OCI-LY7 (cell line): ENCODE measurements around the gene DDAH2.

Source experiments
- CTCF ChIP-seq: fragments of 200-600 bp; sonication (generic); conservative IDR thresholded peaks from 2 replicates; pipeline ENCODE4 v1.5.1; 2014; ENCODE audit warnings: mild to moderate bottlenecking, antibody characterized with exemption, low read length, moderate library complexity, mixed read lengths
- EZH2phosphoT487 ChIP-seq: fragments of 200-600 bp; sonication (generic); IDR thresholded peaks from 2 replicates; pipeline ENCODE4 v1.6.1; 2018; ENCODE audit warnings: low read depth, borderline replicate concordance, mild to moderate bottlenecking, mixed run types, antibody characterized with exemption, low read length, moderate library complexity, mixed read lengths

- TF ChIP-seq CTCF (no peak), EZH2phosphoT487 (no peak)
Measured at GRCh38 chr6:31719001-31719400, 10.1 kb downstream of the DDAH2 start.
